HG03457 (cell line): Measurements from ENCODE around the gene OTX2.

Experiments
- ATAC-seq: cut with Tn5 transposase; IDR thresholded peaks from one replicate; pipeline ENCODE4 v1.9.1; 2021; ENCODE audit warnings: moderate number of reproducible peaks; ENCODE audit not compliant: unreplicated experiment

The OTX2 gene

DNA sequence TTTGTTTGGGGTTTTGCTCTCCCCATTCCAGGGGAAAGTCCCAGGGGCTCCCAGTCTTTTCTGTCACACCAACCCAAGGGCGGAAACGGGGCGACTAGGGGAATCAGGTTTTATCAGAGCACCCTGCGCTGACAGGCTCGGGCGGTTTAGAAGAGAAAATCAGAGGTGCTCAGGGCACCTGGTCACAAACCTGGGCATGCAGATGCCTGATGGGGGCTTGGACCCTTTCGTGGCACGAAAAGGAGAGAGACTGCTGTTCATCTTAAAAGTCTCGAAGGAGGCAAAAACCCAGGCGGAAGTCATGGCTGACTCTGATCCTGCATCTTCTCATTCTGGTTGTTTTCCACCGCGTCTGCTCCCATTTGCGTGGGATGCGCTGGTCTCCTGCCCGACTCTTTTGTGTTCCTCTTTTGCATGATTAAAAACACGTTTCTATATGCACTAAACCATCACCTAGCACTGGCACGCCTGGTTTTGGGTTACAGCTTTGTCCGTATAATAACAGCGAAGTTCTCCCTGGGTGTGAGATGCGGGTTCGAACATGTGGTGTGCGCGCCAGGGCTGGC lies 13.2 kb downstream of the OTX2 start:
- ATAC-seq, result no peak

DNA sequence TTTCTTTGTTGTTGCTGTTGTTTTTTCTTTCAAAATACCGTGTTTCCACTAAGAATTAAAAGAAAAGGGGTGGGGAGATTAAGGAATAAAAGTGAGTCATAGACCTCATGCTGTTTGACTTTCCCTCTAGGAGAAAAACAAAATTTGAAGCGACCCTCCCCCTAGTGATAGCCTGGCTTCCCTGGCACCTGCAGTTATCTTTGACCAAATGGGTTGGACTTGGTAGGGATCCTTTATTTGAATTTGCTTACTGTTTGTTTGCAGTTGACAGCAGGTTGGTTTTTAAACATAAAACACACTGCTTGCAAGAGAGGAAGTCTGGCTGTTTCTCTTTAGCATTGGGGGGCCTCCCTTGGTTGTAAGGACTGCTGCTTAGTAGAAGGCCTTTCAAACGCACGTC lies 14.0 kb downstream of the OTX2 start:
- no peak for ATAC-seq

DNA sequence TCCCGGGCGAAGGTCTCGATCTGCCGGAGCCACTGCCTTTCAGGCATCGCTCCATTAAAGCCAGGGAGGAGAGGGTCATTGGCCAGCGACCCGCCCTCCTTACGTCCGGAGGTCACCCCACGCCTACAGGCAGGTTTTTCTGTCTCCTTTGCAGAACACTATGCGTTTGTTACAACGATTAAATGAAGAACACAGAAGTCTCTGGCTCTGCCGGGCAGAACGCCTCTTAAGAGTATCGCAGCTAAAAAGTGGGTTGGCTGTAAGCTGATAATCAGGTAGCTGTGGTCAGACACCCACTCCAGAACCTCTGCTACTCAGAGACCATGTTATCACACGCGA lies 15.0 kb downstream of the OTX2 start:
- no peak for ATAC-seq

GRCh38 chr14:56794557-56795283 lies 15.6 kb downstream of the OTX2 start:
- no peak for ATAC-seq

DNA sequence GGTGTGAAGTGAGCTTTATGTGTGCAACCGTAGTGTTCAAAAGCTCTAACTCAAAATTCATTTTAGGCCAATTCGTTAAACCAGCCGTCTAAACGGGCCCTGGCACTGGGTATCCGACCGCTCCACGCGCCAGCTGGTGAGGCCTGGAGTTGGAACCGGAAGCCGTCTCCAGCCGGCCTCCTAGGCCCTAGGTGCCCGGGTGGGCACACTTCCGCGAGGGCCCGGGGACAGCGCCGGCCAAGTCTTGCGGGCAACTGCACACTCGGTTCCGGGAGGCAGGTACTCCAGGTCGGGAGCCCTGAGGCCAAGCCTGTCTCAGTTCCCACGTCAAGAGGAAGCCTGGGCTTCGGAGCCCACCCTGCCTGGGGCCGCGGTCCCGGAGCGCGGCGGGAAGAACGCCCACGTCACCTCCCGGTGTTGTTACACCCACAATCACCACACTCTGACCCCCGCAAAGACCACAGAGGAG lies 16.2 kb downstream of the OTX2 start:
- no peak for ATAC-seq

DNA sequence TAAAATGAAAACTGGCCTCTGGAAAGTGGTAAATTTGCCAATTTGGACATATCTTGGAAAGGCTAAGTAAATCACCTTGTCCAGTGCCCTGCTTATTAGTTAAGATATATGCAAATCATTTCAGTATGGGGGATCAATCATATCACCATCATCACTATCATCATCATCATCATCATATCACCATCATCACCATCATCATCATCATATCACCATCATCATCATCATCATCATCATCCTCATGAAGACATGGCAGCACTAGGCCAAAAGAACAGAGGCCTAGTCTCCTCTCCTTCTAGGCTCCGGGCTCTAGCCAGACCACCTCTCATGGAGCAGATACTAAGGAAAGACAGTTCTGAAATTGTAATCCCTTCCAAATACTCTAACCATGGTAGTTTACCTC lies 20.3 kb downstream of the OTX2 start:
- no peak for ATAC-seq

DNA sequence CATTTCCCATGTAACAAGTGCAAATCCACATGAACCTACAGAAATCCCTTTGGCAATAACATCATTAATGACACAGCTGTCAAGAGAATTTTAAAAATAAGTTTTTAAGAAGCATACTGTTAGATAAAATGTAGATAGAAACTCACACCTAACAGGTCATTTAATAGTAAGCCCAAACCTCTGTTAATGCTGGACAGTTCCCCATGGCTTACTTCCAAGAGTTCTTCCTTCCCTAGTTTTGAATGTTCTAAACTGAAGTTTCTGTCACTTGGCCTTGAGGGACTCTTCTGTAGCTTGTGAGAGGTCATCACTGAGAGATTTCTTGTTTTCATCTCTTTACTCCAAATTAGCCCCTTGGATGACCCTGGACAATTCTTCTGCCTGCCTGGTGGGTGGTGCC lies 22.7 kb downstream of the OTX2 start:
- no peak for ATAC-seq

DNA sequence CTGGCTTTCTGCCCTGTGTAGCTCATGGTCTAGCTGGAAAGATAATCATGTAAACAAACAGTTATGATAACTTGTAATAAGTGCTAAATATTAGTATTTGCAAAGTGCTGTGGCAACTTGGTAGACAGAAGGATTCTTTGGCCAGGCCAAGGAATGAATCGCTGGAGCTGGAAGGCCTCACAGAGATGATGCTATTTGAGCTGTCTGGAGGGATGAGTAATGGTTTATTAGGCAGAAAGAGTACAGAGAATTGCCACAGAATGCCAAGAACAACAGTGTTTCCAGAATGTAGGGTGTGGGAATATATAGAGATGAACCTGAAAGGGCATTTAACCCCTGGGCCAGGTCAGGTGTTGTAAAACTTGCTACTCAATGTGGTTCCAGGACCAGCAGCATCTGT lies 27.6 kb downstream of the OTX2 start:
- no peak for ATAC-seq

DNA sequence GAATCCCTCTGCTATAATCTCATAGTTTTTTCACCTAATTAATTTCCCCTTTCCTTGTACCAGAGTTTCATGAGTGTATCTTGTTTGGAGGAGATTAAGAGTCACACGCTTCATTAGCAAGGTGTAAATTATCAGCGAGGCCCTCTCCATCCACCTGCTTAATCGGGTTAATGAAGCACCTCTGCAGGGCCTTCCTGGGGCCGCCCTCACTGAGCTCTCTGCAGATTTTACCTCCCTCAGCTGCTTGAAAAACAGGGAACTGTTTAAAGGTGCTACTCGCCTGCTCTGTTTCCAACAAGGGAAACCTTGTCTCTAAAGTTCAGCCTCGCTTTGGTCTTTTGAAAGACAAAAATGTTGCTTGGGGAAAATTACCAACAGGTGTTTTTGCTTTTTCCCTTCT lies 35.8 kb downstream of the OTX2 start:
- no peak for ATAC-seq

DNA sequence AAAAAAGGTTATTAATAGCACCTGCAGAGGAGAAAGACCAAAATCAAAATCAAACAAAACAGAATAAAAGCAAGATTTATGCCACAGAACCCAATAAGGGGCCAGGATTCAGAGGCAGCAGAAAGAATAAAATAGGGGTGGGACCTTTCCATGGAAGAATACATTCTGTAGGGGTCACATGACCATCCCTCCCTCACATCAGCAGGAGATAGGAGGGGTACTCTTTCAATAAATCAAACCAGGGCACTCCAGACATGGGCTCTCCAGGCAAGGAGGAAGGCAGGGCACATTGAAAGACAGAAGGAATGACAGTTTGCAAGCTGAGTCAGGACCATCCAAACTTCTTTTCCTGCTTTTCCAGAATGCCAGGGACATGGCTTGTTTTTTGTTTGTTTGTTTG lies 39.8 kb downstream of the OTX2 start:
- no peak for ATAC-seq

- ATAC-seq, result no peak
Measured at GRCh38 chr14:56760164-56760914, 49.9 kb downstream of the OTX2 start.

- no peak for ATAC-seq
Measured at GRCh38 chr14:56759633-56760032, 50.6 kb downstream of the OTX2 start.

DNA sequence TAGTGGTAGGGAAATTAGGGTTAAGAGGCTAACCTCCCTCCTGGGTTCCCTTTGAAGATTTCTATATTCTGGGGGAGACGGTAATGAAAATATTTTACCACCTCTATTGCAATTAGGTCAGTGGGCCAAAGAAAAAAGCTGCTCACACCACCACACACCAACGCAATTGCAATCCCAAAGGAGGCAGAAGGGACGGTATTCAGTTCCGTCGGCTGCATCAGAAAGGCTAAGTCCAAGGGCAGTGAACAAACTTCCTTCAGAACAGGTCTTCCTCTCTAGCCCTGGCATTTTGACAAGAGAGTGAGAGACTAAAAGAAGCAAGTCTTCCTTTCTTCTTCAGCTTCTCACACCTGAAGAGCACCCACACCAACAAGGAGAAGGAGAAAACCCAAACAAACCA lies 51.2 kb downstream of the OTX2 start:
- ATAC-seq, result no peak

DNA sequence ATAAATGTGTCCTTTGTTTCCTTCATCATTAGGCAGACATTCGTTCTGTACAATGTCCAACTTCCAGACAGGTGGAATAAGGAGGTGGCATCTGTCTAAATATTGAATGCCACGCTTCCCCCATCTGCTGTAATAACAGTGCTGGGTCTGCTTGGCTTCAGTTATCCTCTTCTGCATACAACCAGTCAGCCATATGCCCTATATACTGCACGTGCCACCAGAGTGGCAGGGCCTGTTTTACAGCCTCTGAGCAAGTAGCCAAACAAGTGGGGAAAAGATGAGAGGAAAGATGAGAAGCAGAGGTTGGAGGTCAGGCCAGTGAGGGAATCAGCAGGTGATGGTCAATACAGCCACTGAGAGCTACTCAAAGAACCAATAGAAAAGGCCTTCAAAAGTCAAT lies 55.4 kb downstream of the OTX2 start:
- ATAC-seq, result no peak

DNA sequence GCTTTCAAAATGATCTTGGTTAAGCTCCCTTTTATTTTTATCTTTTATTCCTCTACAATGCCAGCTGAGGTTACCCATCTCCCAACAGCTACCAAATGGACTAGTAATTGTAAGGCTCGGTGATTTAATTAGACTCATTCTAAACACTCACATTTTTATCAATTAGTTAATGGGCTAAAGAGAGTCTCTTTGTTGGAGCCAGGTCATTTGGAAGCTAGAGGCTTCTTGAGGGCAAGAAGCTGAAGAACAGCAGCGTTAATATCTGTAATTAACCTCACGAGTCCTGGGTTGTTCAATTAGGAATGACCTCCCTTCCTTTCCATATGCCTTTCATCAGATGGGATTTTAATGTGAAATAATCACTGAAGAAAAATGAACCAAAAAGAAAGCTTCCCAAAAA lies 56.9 kb downstream of the OTX2 start:
- ATAC-seq, result no peak

- no peak for ATAC-seq
Measured at GRCh38 chr14:56752428-56752827, 57.9 kb downstream of the OTX2 start.

DNA sequence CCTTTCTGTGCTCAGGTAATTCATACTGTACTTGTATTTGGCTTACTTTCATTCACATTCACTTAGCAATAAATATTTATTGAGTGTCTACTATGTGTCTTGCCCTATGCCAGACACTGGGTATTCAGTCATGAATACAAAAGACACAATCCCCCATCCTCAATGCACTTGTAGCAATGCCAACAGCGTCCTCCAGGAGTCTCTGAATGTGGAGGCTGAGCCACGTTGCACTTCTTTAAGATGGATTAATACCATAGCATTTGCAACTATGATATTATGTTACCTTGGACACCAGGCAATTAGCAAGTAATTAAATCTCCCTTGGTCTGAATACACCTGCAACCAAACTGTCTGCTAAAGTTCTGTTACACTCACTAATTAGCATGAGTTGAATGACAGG lies 58.8 kb downstream of the OTX2 start:
- ATAC-seq, result no peak
